HEK293 (cell line): ENCODE measurements around the gene C1orf167.

Source experiments
- CTCF ChIA-PET: fragments of 350-600 bp; formaldehyde crosslinking; extraction: SDS; loops from one replicate; lab custom pipeline; 2021; ENCODE audit warnings: antibody characterized with exemption; lab: Yijun Ruan, JAX
- POLR2A ChIA-PET: fragments of 300-600 bp; formaldehyde crosslinking; extraction: SDS; loops from one replicate; lab custom pipeline; 2020; ENCODE audit warnings: antibody characterized with exemption, inconsistent platforms; lab: Yijun Ruan, JAX
- H3K27ac ChIP-seq: fragments of 200-500 bp; sonication (Bioruptor generic); 2 replicates; pipeline ENCODE4 v1.5.1; 2014; ENCODE audit warnings: low read depth, low read length, control low read depth, inconsistent platforms; ENCODE audit errors: extremely low read depth
- H3K36me3 ChIP-seq, 2 experiments: fragments of 200-500 bp in 1 of 2; sonication (Bioruptor generic) in 1 of 2; 1 replicate in 1 of 2; 2 replicates in 1 of 2; pipeline ENCODE4 v1.5.1; 2014 to 2017; ENCODE audit warnings: inconsistent platforms in 2 of 2, low read length in 2 of 2; ENCODE audit not compliant: control insufficient read depth in 2 of 2, insufficient read depth in 1 of 2
- H3K4me1 ChIP-seq: fragments of 200-500 bp; sonication (Bioruptor generic); 2 replicates; pipeline ENCODE4 v1.5.1; 2014; ENCODE audit warnings: mild to moderate bottlenecking, low read length, inconsistent platforms; ENCODE audit not compliant: control insufficient read depth, insufficient read depth
- H3K4me3 ChIP-seq: 2 replicates; pipeline ENCODE4 v1.5.1; 2011; ENCODE audit warnings: low read depth, mild to moderate bottlenecking, control low read depth, low read length, moderate library complexity
- H3K9me3 ChIP-seq: fragments of 200-500 bp; sonication (Bioruptor generic); 2 replicates; pipeline ENCODE4 v1.5.1; 2014; ENCODE audit warnings: low read depth, low read length, inconsistent platforms; ENCODE audit not compliant: control insufficient read depth, insufficient read depth
- INSM2 ChIP-seq: fragments of 450-650 bp; formaldehyde crosslinking; IDR thresholded peaks from 2 replicates; pipeline ENCODE4 v1.5.1; 2016; ENCODE audit warnings: missing biosample characterization, missing genetic modification characterization
- KLF1 ChIP-seq: fragments of 450-650 bp; formaldehyde crosslinking; IDR thresholded peaks from 2 replicates; pipeline ENCODE4 v1.5.1; 2016; ENCODE audit warnings: missing biosample characterization, missing genetic modification characterization
- PRDM1 ChIP-seq: fragments of 450-650 bp; formaldehyde crosslinking; IDR thresholded peaks from 2 replicates; pipeline ENCODE4; 2016; ENCODE audit warnings: missing biosample characterization, missing genetic modification characterization
- ZEB2 ChIP-seq: fragments of 450-650 bp; formaldehyde crosslinking; IDR thresholded peaks from 2 replicates; pipeline ENCODE4 v1.5.1; 2016; ENCODE audit warnings: missing biosample characterization, missing genetic modification characterization
- ZNF112 ChIP-seq: fragments of 450-650 bp; formaldehyde crosslinking; IDR thresholded peaks from 2 replicates; pipeline ENCODE4 v1.5.0; 2017; ENCODE audit warnings: missing biosample characterization, missing genetic modification characterization
- ZNF132 ChIP-seq: fragments of 450-650 bp; formaldehyde crosslinking; IDR thresholded peaks from 2 replicates; pipeline ENCODE4 v1.5.1; 2017; ENCODE audit warnings: missing biosample characterization, missing genetic modification characterization, borderline replicate concordance
- ZNF433 ChIP-seq: fragments of 450-650 bp; formaldehyde crosslinking; IDR thresholded peaks from 2 replicates; pipeline ENCODE4 v1.5.1; 2016; ENCODE audit warnings: missing biosample characterization, missing genetic modification characterization, low read depth
- ZNF510 ChIP-seq: fragments of 450-650 bp; formaldehyde crosslinking; IDR thresholded peaks from 2 replicates; pipeline ENCODE4 v1.5.1; 2018; ENCODE audit warnings: mild to moderate bottlenecking, missing genetic modification characterization, missing biosample characterization; ENCODE audit not compliant: insufficient replicate concordance
- ZNF518A ChIP-seq: fragments of 450-650 bp; formaldehyde crosslinking; conservative IDR thresholded peaks from 2 replicates; pipeline ENCODE4 v1.5.1; 2016; ENCODE audit warnings: low read depth, missing biosample characterization, missing genetic modification characterization
- ZNF596 ChIP-seq: fragments of 450-650 bp; IDR thresholded peaks from 2 replicates; pipeline ENCODE4 v1.5.0; 2018; ENCODE audit warnings: missing biosample characterization, mild to moderate bottlenecking, missing genetic modification characterization, moderate library complexity
- ZNF658 ChIP-seq: fragments of 450-650 bp; formaldehyde crosslinking; IDR thresholded peaks from 2 replicates; pipeline ENCODE4; 2016; ENCODE audit warnings: missing biosample characterization, missing genetic modification characterization
- ZNF776 ChIP-seq: fragments of 450-650 bp; formaldehyde crosslinking; IDR thresholded peaks from 2 replicates; pipeline ENCODE4 v1.5.0; 2017; ENCODE audit warnings: missing biosample characterization, missing genetic modification characterization, borderline replicate concordance
- ZNF837 ChIP-seq: fragments of 450-650 bp; formaldehyde crosslinking; IDR thresholded peaks from 2 replicates; pipeline ENCODE4 v1.5.1; 2016; ENCODE audit warnings: missing biosample characterization, missing genetic modification characterization
- ZSCAN4 ChIP-seq: fragments of 450-650 bp; formaldehyde crosslinking; IDR thresholded peaks from 2 replicates; pipeline ENCODE4 v1.5.1; 2017; ENCODE audit warnings: missing biosample characterization, missing genetic modification characterization

Gene C1orf167

GRCh38 chr1:11833900-11834299, 71.9 kb downstream of the C1orf167 start:
- H3K36me3 ChIP-seq, result peaks cover 0 to 94% of the 10 kb centered on the region in 2 experiments; a peak in 2 of 3 replicates
- TF ChIP-seq ZNF510 (tag by site-specific recombination), result no peak
- 0 out of 2 replicates have a peak, but pooled peaks have one; percentile 11 for TF ChIP-seq ZSCAN4 (tag by site-specific recombination)
- TF ChIP-seq ZNF132 (tag by site-specific recombination), result no peak
- TF ChIP-seq ZNF112, result no peak
- ChIA-PET POLR2A (no interaction called here), CTCF (interaction anchor here (1.0 to 1.2 kb wide), 3 partner anchors 14 to 74 kb away, joined by 3 to 4 read pairs (median 3); no protein-coding TSS in a partner anchor)
- H3K4me1 ChIP-seq, result no peaks in the 10 kb centered on the region
- H3K9me3 ChIP-seq, result no peaks in the 10 kb centered on the region
- no peak overlapping the region for H3K4me3 ChIP-seq
- H3K27ac ChIP-seq, result no peak overlapping the region

GRCh38 chr1:11835441-11836225, 73.6 kb downstream of the C1orf167 start:
- CTCF ChIA-PET, result interaction anchor here (0.6 to 12.5 kb wide), 4 partner anchors 32 to 793 kb away, joined by 3 to 114 read pairs (median 4); no protein-coding TSS in a partner anchor
- Histone ChIP-seq H3K4me3 (no peak overlapping the region), H3K36me3 (peaks cover 5 to 96% of the 10 kb centered on the region in 2 experiments; a peak in 2 of 3 replicates), H3K4me1 (no peaks in the 10 kb centered on the region), H3K27ac (no peak overlapping the region), H3K9me3 (no peaks in the 10 kb centered on the region)
- POLR2A ChIA-PET, result interaction anchor here (0.6 to 1.3 kb wide), 2 partner anchors 22 to 72 kb away, joined by 3 to 5 read pairs; no protein-coding TSS in a partner anchor
- TF ChIP-seq ZNF518A, result no peak
- TF ChIP-seq INSM2 (tag by site-specific recombination), result no peak

GRCh38 chr1:11836955-11837766, 75.2 kb downstream of the C1orf167 start:
- CTCF ChIA-PET, result interaction anchor here (0.6 to 12.5 kb wide), 14 partner anchors 12 to 664 kb away, joined by 3 to 114 read pairs (median 4); no protein-coding TSS in a partner anchor

More at GRCh38 chr1:11836955-11837766, 75.2 kb downstream of the C1orf167 start:
- H3K27ac ChIP-seq, result no peak overlapping the region
- H3K36me3 ChIP-seq, result peaks cover 5 to 100% of the 10 kb centered on the region in 2 experiments; a peak in 2 of 3 replicates
- H3K4me1 ChIP-seq, result no peaks in the 10 kb centered on the region
- POLR2A ChIA-PET, result interaction anchor here (1.3 to 2.1 kb wide), 2 partner anchors 70 to 71 kb away, joined by 3 to 21 read pairs; no protein-coding TSS in a partner anchor
- TF ChIP-seq KLF1 (tag by site-specific recombination) (no peak), ZNF658 (tag by site-specific recombination) (no peak), ZNF837 (tag by site-specific recombination) (no peak), ZEB2 (tag by site-specific recombination) (no peak), ZNF596 (tag by site-specific recombination) (no peak), ZNF433 (tag by site-specific recombination) (no peak), PRDM1 (tag by site-specific recombination) (no peak), ZNF776 (tag by site-specific recombination) (no peak)
- H3K4me3 ChIP-seq, result no peak overlapping the region
- H3K9me3 ChIP-seq, result no peaks in the 10 kb centered on the region
